NT2/D1 (cell line): ENCODE results near the gene SUN5.

Experiments
- YY1 ChIP-seq: IDR thresholded peaks from 2 replicates; pipeline ENCODE4 v1.6.1; 2011; ENCODE audit not compliant: insufficient read length, insufficient read depth
- ZNF274 ChIP-seq: IDR thresholded peaks from 2 replicates; pipeline ENCODE4 v1.6.1; 2011; ENCODE audit warnings: mild to moderate bottlenecking, low read depth, low read length

DNA sequence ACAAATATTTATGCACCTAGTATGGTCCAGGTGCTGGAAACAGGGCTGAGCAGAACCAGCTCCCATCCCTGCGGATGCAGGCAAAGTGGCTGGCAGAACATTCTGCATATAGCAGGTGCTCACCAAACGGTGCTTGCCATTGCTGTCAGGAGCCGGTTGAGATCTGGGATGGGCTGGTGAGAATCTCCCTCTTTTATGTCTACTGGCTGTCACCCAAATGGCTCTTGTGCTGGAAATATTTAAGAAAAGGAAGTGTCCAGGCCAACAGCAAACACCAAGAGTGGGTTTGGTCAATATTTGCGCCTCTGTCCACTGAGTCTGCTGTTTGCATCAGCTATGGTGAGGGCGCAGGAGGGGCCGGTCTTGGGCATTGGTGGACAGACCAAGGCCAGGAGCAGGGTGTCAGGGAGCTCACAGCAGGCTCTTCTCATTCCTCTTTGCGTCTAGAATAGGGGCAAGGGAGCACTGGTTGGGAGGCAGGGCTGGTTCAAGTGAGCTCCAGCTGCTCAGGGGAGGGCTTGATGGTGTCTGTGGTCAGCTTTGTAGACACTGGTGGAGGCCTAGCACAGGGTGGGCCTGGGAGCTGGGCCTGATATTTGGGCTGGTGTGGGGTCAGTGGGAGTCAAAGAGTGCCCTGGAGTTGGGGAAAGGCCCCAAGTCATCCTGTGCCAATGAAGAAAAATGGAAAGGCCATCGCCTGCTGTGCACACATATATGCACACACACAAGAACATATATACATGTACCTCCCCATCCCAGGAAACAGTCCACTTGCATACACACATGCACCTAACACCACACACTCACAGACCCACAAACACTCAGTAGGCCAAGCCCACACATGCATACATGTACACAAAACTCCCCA is 1.9 kb upstream of the SUN5 start:
- TF ChIP-seq YY1, result no peak
- no peak for TF ChIP-seq ZNF274
